Measurements from ENCODE around the gene NFATC3. TPM values are rescaled to one million over a fixed set of nuclear protein-coding genes. Genes with fewer than 3 reads are reported as not detected.

The NFATC3 gene
- total RNA-seq, 5 donors from 2014 or later (not counting 1 experiment from before 2014, with no cell fraction given) = 111 to 144 (median 116) TPM

DNA sequence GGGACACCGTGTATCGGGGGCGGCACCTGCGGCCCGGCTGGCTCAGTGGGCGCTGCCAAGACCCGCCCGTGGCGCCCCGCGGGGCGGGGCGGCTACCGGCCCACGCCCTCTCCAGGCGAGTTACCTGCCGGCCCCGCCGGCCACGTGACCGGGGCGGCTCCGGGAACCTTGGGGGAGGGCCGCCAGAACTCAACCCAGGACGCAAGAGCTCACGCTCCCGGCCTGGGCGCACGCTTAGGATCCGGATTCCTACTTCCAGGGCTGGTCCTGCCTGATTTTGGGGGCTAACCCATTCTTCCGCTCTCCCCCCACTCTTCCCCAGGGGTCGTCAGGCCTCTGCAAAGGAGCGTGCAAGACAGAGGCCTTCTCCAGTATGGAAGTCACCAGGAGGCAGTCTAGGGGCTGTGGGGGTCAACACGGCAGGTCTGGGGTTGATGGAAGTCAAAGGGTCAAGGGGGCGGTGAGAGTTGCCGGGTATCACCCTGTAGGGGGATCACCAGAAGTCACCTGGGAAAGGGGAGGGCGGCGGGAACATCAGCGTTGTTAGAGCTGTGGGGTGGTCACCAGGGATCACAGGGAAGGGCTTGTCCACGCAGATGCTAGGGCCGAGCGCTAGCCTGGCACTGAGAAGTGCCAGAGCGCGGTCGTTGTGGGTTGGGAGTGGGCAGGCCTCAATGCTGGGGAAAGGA lies 151.1 kb downstream of the NFATC3 start:
- ATAC-seq (replicated peaks in 1 of 4) (peak; percentile 4 to 20 (median 10)), DNase-seq (peak in 14 of 35 experiments; percentile 19 to 66 (median 38))
- Histone ChIP-seq H3K27me3 (replicated peaks in 1 of 2; ENCODE audit: control insufficient read depth in 2 of 2, extremely low read depth in 1 of 2, insufficient read depth in 2 of 2, low read length in 1 of 2) (no peaks in the 10 kb centered on the region), H3K27ac (ENCODE audit: low read length) (no peak overlapping the region), H3K4me3 (ENCODE audit: control insufficient read depth in 1 of 2, extremely low read depth in 1 of 2, low read length in 1 of 2) (peak overlapping the region; percentile 68 to 74), H3K9me3 (no peaks in the 10 kb centered on the region), H3K36me3 (ENCODE audit: control insufficient read depth in 2 of 2, extremely low read depth in 1 of 2, insufficient read depth in 1 of 2, low read length in 1 of 2) (peaks cover 3 to 7% of the 10 kb centered on the region in 2 donors), H3K4me1 (ENCODE audit: control insufficient read depth in 1 of 2, extremely low read depth in 1 of 2, insufficient read depth in 2 of 2, low read length in 2 of 2) (peaks cover 16 to 54% of the 10 kb centered on the region in 2 experiments)
- ChIA-PET CTCF (interaction anchor here in 1 of 2 donors (0.6 kb wide), 1 partner anchor 31 kb away, joined by 4 read pairs; no protein-coding TSS in a partner anchor), POLR2A (no interaction called here)
- 15% methylated on average over 39 of the region's 45 CpGs for WGBS (ENCODE audit: insufficient coverage)
- peak overlapping the region; percentile 68 to 92 for H3K27ac Mint-ChIP-seq
- peak overlapping the region; percentile 88 to 98 (median 91) for H3K4me3 Mint-ChIP-seq
- H3K36me3 Mint-ChIP-seq = no peaks in the 10 kb centered on the region
- H3K4me1 Mint-ChIP-seq = peaks cover 31 to 38% (median 33%) of the 10 kb centered on the region in 3 donors
- no peaks in the 10 kb centered on the region for H3K27me3 Mint-ChIP-seq
- no peaks in the 10 kb centered on the region for H3K9me3 Mint-ChIP-seq

DNA sequence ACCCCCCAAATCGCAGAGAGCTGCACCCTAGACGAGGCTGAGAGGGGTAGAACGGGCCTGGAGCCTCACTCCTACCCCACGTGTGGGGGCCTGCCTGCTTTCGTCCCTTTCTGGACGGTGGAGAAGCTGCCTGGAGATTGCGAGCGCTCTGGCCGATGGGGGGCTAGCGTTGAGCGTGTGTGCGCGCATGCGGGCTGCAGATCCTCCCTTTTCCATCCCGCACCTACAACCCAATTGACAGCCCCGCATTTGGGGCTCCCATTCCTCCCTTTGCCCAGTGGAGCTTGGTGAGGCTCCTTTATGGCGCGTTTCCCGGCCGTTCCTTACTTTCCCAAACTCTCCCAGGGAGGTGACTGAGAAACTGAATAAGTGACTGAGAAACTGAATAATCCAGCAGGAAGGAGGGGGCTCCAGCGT lies 151.7 kb downstream of the NFATC3 start:
- H3K4me1 Mint-ChIP-seq = peaks cover 31 to 38% (median 33%) of the 10 kb centered on the region in 3 donors
- peak overlapping the region; percentile 76 to 92 for H3K27ac Mint-ChIP-seq
- H3K4me3 Mint-ChIP-seq = peak overlapping the region; percentile 88 to 98 (median 91)
- H3K27me3 ChIP-seq (replicated peaks in 1 of 2; ENCODE audit: control insufficient read depth in 2 of 2, extremely low read depth in 1 of 2, insufficient read depth in 2 of 2, low read length in 1 of 2) = no peaks in the 10 kb centered on the region
- no peaks in the 10 kb centered on the region for H3K27me3 Mint-ChIP-seq
- WGBS (ENCODE audit: insufficient coverage) = 31% methylated on average over 12 of the region's 21 CpGs
- POLR2A ChIA-PET = interaction anchor here in 1 of 2 donors (0.6 kb wide), 1 partner anchor 34 kb away, joined by 5 read pairs; no protein-coding TSS in a partner anchor
- CTCF ChIA-PET = interaction anchor here (0.6 to 0.7 kb wide), 3 partner anchors 19 to 91 kb away, joined by 3 to 5 read pairs (median 4); no protein-coding TSS in a partner anchor
- H3K36me3 Mint-ChIP-seq = no peaks in the 10 kb centered on the region
- DNase-seq (peak in 1 of 35 experiments; percentile 27), ATAC-seq (replicated peaks in 1 of 4) (peak in 3 of 4 experiments; percentile 0 to 5 (median 5))
- peak overlapping the region; percentile 43 for H3K27ac ChIP-seq (ENCODE audit: low read length)
- H3K4me1 ChIP-seq (ENCODE audit: control insufficient read depth in 1 of 2, extremely low read depth in 1 of 2, insufficient read depth in 2 of 2, low read length in 2 of 2) = peaks cover 16 to 54% of the 10 kb centered on the region in 2 experiments
- H3K4me3 ChIP-seq (ENCODE audit: control insufficient read depth in 1 of 2, extremely low read depth in 1 of 2, low read length in 1 of 2) = peak overlapping the region; percentile 68 to 74
- no peaks in the 10 kb centered on the region for H3K9me3 Mint-ChIP-seq
- peaks cover 2 to 4% of the 10 kb centered on the region in 2 donors for H3K36me3 ChIP-seq (ENCODE audit: control insufficient read depth in 2 of 2, extremely low read depth in 1 of 2, insufficient read depth in 1 of 2, low read length in 1 of 2)
- no peaks in the 10 kb centered on the region for H3K9me3 ChIP-seq

DNA sequence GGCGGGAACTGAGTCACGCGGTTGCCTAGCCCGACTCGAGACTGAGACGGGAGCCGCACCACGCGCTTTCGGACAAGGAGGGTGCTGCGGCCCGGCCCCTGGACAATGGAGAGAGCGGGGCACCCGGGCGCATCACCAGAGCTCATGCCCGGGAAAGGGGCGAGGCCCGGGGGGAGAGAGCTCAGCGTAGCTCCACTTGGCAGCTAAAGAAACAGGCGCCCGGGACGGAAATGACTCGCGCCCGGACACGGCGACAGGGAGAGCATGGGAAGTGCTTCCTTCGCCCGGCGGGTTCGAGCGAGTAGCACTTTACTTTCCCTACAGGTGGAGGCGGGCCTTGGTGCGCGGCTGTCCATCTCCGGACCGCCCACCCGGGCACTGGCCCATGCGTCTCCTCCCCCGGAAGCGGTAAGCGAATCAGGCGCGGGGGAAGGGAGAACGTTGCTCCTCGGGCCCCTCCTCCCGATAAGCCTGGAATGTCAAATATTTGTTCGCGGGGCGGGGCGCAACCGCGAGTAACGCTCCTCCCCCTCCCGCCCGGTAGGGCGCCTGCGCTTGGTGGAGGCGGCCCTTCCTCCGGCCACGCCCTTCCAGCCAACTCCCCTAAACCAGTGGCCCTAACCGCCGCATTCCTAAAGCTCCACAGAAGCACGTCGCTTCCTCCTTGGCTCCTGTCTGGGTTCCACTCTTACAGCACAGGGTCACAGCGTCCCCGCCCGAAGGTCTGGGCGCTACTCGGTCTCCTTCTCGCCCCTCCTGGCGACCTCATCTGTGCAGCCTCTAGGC lies 152.3 kb downstream of the NFATC3 start:
- DNase-seq (peak; percentile 62 to 91 (median 78)), ATAC-seq (replicated peaks in 1 of 4) (peak; percentile 77 to 79 (median 78))
- Histone ChIP-seq H3K4me3 (ENCODE audit: control insufficient read depth in 1 of 2, extremely low read depth in 1 of 2, low read length in 1 of 2) (peak overlapping the region; percentile 68 to 74), H3K36me3 (ENCODE audit: control insufficient read depth in 2 of 2, extremely low read depth in 1 of 2, insufficient read depth in 1 of 2, low read length in 1 of 2) (no peaks in the 10 kb centered on the region), H3K9me3 (no peaks in the 10 kb centered on the region), H3K27ac (ENCODE audit: low read length) (peak overlapping the region; percentile 43), H3K4me1 (ENCODE audit: control insufficient read depth in 1 of 2, extremely low read depth in 1 of 2, insufficient read depth in 2 of 2, low read length in 2 of 2) (peaks cover 16 to 54% of the 10 kb centered on the region in 2 experiments), H3K27me3 (replicated peaks in 1 of 2; ENCODE audit: control insufficient read depth in 2 of 2, extremely low read depth in 1 of 2, insufficient read depth in 2 of 2, low read length in 1 of 2) (no peaks in the 10 kb centered on the region)
- peaks cover 31 to 38% (median 33%) of the 10 kb centered on the region in 3 donors for H3K4me1 Mint-ChIP-seq
- no peaks in the 10 kb centered on the region for H3K27me3 Mint-ChIP-seq
- 1% methylated on average over 66 of the region's 72 CpGs for WGBS (ENCODE audit: insufficient coverage)
- ChIA-PET POLR2A (interaction anchor here in 1 of 2 donors (0.6 kb wide), 1 partner anchor 33 kb away, joined by 5 read pairs; no protein-coding TSS in a partner anchor), CTCF (interaction anchor here (0.6 to 1.0 kb wide), 3 partner anchors 20 to 144 kb away, joined by 3 to 5 read pairs (median 3); no protein-coding TSS in a partner anchor)
- peak overlapping the region; percentile 85 to 92 for H3K27ac Mint-ChIP-seq
- H3K9me3 Mint-ChIP-seq = no peaks in the 10 kb centered on the region
- no peaks in the 10 kb centered on the region for H3K36me3 Mint-ChIP-seq
- H3K4me3 Mint-ChIP-seq = peak overlapping the region; percentile 88 to 98 (median 91)

DNA sequence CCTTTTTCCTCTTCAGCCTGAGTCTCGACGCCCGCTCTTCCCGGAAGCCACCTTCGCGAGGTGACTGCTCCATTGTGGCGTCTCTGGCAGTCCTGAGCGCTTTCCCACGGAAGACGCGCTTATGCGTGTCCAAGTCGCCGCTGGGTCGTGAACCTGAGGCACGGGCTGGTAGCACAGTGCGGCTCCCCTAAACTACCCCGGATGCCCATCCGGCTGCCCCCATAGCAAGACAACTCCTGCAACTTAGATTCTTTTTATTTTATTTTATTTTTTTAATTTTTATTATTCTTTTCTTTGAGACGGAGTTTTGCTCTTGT lies 152.8 kb downstream of the NFATC3 start:
- Histone ChIP-seq H3K4me1 (ENCODE audit: control insufficient read depth in 1 of 2, extremely low read depth in 1 of 2, insufficient read depth in 2 of 2, low read length in 2 of 2) (peaks cover 16 to 54% of the 10 kb centered on the region in 2 experiments), H3K9me3 (no peaks in the 10 kb centered on the region), H3K27me3 (replicated peaks in 1 of 2; ENCODE audit: control insufficient read depth in 2 of 2, extremely low read depth in 1 of 2, insufficient read depth in 2 of 2, low read length in 1 of 2) (no peaks in the 10 kb centered on the region), H3K36me3 (ENCODE audit: control insufficient read depth in 2 of 2, extremely low read depth in 1 of 2, insufficient read depth in 1 of 2, low read length in 1 of 2) (no peaks in the 10 kb centered on the region), H3K4me3 (ENCODE audit: control insufficient read depth in 1 of 2, extremely low read depth in 1 of 2, low read length in 1 of 2) (peak overlapping the region; percentile 68 to 74), H3K27ac (ENCODE audit: low read length) (peak overlapping the region; percentile 13)
- POLR2A ChIA-PET = no interaction called here
- WGBS (ENCODE audit: insufficient coverage) = 8% methylated on average over 15 of the region's 20 CpGs
- CTCF ChIA-PET = interaction anchor here in 1 of 2 donors (1.0 kb wide), 2 partner anchors 23 to 144 kb away, joined by 3 read pairs; no protein-coding TSS in a partner anchor
- H3K4me1 Mint-ChIP-seq = peaks cover 31 to 36% (median 33%) of the 10 kb centered on the region in 3 donors
- no peak for DNase-seq
- no peaks in the 10 kb centered on the region for H3K27me3 Mint-ChIP-seq
- no peaks in the 10 kb centered on the region for H3K36me3 Mint-ChIP-seq
- no peaks in the 10 kb centered on the region for H3K9me3 Mint-ChIP-seq
- peak in 2 of 4 experiments; percentile 22 to 28 for ATAC-seq (replicated peaks in 1 of 4)
- peak overlapping the region; percentile 88 to 98 (median 91) for H3K4me3 Mint-ChIP-seq
- peak overlapping the region; percentile 85 to 92 for H3K27ac Mint-ChIP-seq

DNA sequence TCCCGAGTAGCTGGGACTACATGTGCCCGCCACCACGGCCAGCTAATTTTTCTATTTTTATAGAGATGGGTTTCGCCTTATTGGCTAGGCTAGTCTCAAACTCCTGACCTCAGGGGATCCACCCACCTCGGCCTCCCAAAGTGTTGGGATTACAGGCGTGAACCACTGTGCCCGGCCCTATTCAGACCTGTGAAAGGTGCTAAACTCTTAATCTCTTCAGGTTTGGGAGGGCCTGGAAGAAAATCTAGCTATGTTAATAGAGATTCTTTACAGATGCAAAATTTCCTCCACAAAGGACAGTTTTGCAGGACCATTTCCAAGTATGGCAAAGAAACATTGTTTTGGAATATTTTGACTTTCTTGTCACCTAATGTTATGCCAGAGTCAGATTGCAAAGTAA lies 156.9 kb downstream of the NFATC3 start:
- no peaks in the 10 kb centered on the region for H3K9me3 Mint-ChIP-seq
- H3K4me3 ChIP-seq (ENCODE audit: control insufficient read depth in 1 of 2, extremely low read depth in 1 of 2, low read length in 1 of 2) = no peak overlapping the region
- WGBS (ENCODE audit: insufficient coverage) = no CpG with 5 or more reads among the region's 7 CpGs
- peaks cover 38 to 47% (median 42%) of the 10 kb centered on the region in 3 donors for H3K4me1 Mint-ChIP-seq
- H3K4me1 ChIP-seq (ENCODE audit: control insufficient read depth in 1 of 2, extremely low read depth in 1 of 2, insufficient read depth in 2 of 2, low read length in 2 of 2) = peaks cover 15 to 56% of the 10 kb centered on the region in 2 experiments
- ATAC-seq (replicated peaks in 1 of 4) (no peak), DNase-seq (no peak)
- peaks cover 0 to 6% of the 10 kb centered on the region in 2 experiments for H3K27me3 ChIP-seq (replicated peaks in 1 of 2; ENCODE audit: control insufficient read depth in 2 of 2, extremely low read depth in 1 of 2, insufficient read depth in 2 of 2, low read length in 1 of 2)
- H3K27ac Mint-ChIP-seq = no peak overlapping the region
- H3K27me3 Mint-ChIP-seq = no peaks in the 10 kb centered on the region
- H3K4me3 Mint-ChIP-seq = no peak overlapping the region
- no peaks in the 10 kb centered on the region for H3K36me3 Mint-ChIP-seq
- ChIA-PET CTCF (interaction anchor here (0.6 to 2.0 kb wide), 5 partner anchors 22 to 1372 kb away, joined by 3 to 10 read pairs (median 5); partner anchors contain the start of genes PRMT7 (in 1 of the 2), SLC7A6 (in 1 of the 2) and SLC7A6OS (in 1 of the 2)), POLR2A (interaction anchor here in 1 of 2 donors (0.6 to 0.7 kb wide), 2 partner anchors 89 to 206 kb away, joined by 7 read pairs; no protein-coding TSS in a partner anchor)
- H3K27ac ChIP-seq (ENCODE audit: low read length) = no peak overlapping the region
- no peaks in the 10 kb centered on the region for H3K9me3 ChIP-seq
- H3K36me3 ChIP-seq (ENCODE audit: control insufficient read depth in 2 of 2, extremely low read depth in 1 of 2, insufficient read depth in 1 of 2, low read length in 1 of 2) = no peaks in the 10 kb centered on the region
